ENCODE results near the gene ARFGAP1. TPM values are rescaled to one million over a fixed set of nuclear protein-coding genes. Genes with fewer than 3 reads are reported as not detected.

ARFGAP1 gene
- total and polyA plus RNA-seq, 10 of the 15 experiments (the other 5 are each of a cell fraction or from before 2014, with no cell fraction given) = 0.45 to 79.9 (median 30.8) TPM

- no peak overlapping the region for H3K4me2 ChIP-seq (ENCODE audit: control insufficient read depth, insufficient read depth)
- no peak overlapping the region for H3K9ac ChIP-seq (ENCODE audit: control insufficient read depth, insufficient read depth, low read length)
- no TSS peak for BruUV-seq (replicated peaks)
- H3K9me3 ChIP-seq (replicated peaks; ENCODE audit: control insufficient read depth, insufficient read depth, low read length) = no peaks in the 10 kb centered on the region
- ATAC-seq (no peak), DNase-seq (ENCODE audit: low read depth, low spot score) (no peak), FAIRE-seq (no peak)
- no peaks in the 10 kb centered on the region; the same call in 1 of the 2 replicates for H4K20me1 ChIP-seq (ENCODE audit: control insufficient read depth, insufficient read depth)
- H2AFZ ChIP-seq (ENCODE audit: control insufficient read depth, low read depth, low read length) = no peak overlapping the region
- 3% methylated on average over 7 of the region's 7 CpGs for WGBS (ENCODE audit: insufficient coverage, insufficient replicate concordance, low lambda C conversion rate, missing lambda C conversion rate)
- no peak overlapping the region for H3K27ac ChIP-seq (ENCODE audit: control insufficient read depth, insufficient read depth)
- POLR2A ChIA-PET = no interaction called here
- RAD21 ChIA-PET (ENCODE audit: unreplicated experiment) = interaction anchor here (0.6 kb wide), 1 partner anchor 894 kb away, joined by 3 read pairs; no protein-coding TSS in a partner anchor
- H3K4me3 ChIP-seq = no peak overlapping the region
- intact Hi-C loops (cut with micrococcal nuclease; ENCODE audit: unreplicated experiment) = no loop called here
- SMC1A ChIA-PET (ENCODE audit: uncharacterized antibody, unreplicated experiment) = no interaction called here
- in situ Hi-C loops (cut with MboI) = no loop called here
- no peaks in the 10 kb centered on the region for H3K4me1 ChIP-seq (ENCODE audit: control insufficient read depth, insufficient read depth, low read length)
- H3K79me2 ChIP-seq (ENCODE audit: control insufficient read depth, insufficient read depth, low read length) = no peaks in the 10 kb centered on the region
- CTCF ChIA-PET = interaction anchor here (0.6 to 3.0 kb wide), 8 partner anchors 8 to 160 kb away, joined by 3 to 19 read pairs (median 3); partner anchors contain the start of gene COL20A1
- peaks cover 0 to 7% of the 10 kb centered on the region in 2 experiments; a peak in 3 of 4 replicates for H3K27me3 ChIP-seq (replicated peaks in 1 of 2; ENCODE audit: control insufficient read depth in 2 of 2, insufficient read depth in 2 of 2, low read length in 1 of 2)
- H3K36me3 ChIP-seq (ENCODE audit: control insufficient read depth in 2 of 2, insufficient read depth in 2 of 2, low read length in 1 of 2) = no peaks in the 10 kb centered on the region
- TF ChIP-seq KLF5 (IDR thresholded peaks at IDR 0.05; ENCODE audit: partially characterized antibody) = no peak
- no peak for TF ChIP-seq KDM1A (IDR thresholded peaks at IDR 0.05; ENCODE audit: borderline replicate concordance)
- TF ChIP-seq SMAD5 (IDR thresholded peaks at IDR 0.05; ENCODE audit: low read depth) = no peak
- no peak for TF ChIP-seq CHD2 (IDR thresholded peaks at IDR 0.05; ENCODE audit: borderline replicate concordance, low read depth, low read length)
- TF ChIP-seq NBN (IDR thresholded peaks at IDR 0.05) = no peak
- no peak for TF ChIP-seq ASH2L (IDR thresholded peaks at IDR 0.05; ENCODE audit: borderline replicate concordance, low read depth)
- TF ChIP-seq SREBF2 (IDR thresholded peaks at IDR 0.05; ENCODE audit: low read length) = no peak
- TF ChIP-seq, protein P1, sequence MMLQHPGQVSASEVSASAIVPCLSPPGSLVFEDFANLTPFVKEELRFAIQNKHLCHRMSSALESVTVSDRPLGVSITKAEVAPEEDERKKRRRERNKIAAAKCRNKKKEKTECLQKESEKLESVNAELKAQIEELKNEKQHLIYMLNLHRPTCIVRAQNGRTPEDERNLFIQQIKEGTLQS (IDR thresholded peaks at IDR 0.05; ENCODE audit: borderline replicate concordance, extremely low read depth, low read depth, low read length) = no peak
- TF ChIP-seq BCL3 (IDR thresholded peaks at IDR 0.05; ENCODE audit: borderline replicate concordance, insufficient read depth, low read depth, low read length, poor library complexity, severe bottlenecking) = no peak
- TF ChIP-seq, protein P2, sequence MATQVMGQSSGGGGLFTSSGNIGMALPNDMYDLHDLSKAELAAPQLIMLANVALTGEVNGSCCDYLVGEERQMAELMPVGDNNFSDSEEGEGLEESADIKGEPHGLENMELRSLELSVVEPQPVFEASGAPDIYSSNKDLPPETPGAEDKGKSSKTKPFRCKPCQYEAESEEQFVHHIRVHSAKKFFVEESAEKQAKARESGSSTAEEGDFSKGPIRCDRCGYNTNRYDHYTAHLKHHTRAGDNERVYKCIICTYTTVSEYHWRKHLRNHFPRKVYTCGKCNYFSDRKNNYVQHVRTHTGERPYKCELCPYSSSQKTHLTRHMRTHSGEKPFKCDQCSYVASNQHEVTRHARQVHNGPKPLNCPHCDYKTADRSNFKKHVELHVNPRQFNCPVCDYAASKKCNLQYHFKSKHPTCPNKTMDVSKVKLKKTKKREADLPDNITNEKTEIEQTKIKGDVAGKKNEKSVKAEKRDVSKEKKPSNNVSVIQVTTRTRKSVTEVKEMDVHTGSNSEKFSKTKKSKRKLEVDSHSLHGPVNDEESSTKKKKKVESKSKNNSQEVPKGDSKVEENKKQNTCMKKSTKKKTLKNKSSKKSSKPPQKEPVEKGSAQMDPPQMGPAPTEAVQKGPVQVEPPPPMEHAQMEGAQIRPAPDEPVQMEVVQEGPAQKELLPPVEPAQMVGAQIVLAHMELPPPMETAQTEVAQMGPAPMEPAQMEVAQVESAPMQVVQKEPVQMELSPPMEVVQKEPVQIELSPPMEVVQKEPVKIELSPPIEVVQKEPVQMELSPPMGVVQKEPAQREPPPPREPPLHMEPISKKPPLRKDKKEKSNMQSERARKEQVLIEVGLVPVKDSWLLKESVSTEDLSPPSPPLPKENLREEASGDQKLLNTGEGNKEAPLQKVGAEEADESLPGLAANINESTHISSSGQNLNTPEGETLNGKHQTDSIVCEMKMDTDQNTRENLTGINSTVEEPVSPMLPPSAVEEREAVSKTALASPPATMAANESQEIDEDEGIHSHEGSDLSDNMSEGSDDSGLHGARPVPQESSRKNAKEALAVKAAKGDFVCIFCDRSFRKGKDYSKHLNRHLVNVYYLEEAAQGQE (IDR thresholded peaks at IDR 0.05; ENCODE audit: low read depth, low read length) = no peak
- TF ChIP-seq CREB1 (IDR thresholded peaks at IDR 0.05; ENCODE audit: low read depth) = no peak
- TF ChIP-seq MEF2A (IDR thresholded peaks at IDR 0.05; ENCODE audit: insufficient read depth, low read depth, low read length) = no peak
- TF ChIP-seq HSF1 (IDR thresholded peaks at IDR 0.05; ENCODE audit: low read depth, low read length) = no peak
- TF ChIP-seq, protein P3, sequence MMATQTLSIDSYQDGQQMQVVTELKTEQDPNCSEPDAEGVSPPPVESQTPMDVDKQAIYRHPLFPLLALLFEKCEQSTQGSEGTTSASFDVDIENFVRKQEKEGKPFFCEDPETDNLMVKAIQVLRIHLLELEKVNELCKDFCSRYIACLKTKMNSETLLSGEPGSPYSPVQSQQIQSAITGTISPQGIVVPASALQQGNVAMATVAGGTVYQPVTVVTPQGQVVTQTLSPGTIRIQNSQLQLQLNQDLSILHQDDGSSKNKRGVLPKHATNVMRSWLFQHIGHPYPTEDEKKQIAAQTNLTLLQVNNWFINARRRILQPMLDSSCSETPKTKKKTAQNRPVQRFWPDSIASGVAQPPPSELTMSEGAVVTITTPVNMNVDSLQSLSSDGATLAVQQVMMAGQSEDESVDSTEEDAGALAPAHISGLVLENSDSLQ (IDR thresholded peaks at IDR 0.05) = no peak
- no peak for TF ChIP-seq SIX5 (IDR thresholded peaks at IDR 0.05; ENCODE audit: low read depth, low read length, severe bottlenecking)
- TF ChIP-seq ELK1 (IDR thresholded peaks at IDR 0.05; ENCODE audit: low read depth, low read length) = no peak
Measured at GRCh38 chr20:63225082-63225454, 47.5 kb upstream of the ARFGAP1 start.

Measured in GM12878 (cell line).